ENCODE results near the gene PILRB. TPM values are rescaled to one million over a fixed set of nuclear protein-coding genes. Genes with fewer than 3 reads are reported as not detected.
"Not testable (repeated sequence)": the region's sequence is repeated elsewhere in the genome, so short reads cannot be mapped to it uniquely, and the experiment has no call there.

PILRB gene
- polyA plus RNA-seq (2013, experiment 1 of 2; ENCODE audit: insufficient read length): 11.0 TPM
- 6.3 TPM for polyA plus RNA-seq (2013, experiment 2 of 2; ENCODE audit: insufficient read length)

DNA sequence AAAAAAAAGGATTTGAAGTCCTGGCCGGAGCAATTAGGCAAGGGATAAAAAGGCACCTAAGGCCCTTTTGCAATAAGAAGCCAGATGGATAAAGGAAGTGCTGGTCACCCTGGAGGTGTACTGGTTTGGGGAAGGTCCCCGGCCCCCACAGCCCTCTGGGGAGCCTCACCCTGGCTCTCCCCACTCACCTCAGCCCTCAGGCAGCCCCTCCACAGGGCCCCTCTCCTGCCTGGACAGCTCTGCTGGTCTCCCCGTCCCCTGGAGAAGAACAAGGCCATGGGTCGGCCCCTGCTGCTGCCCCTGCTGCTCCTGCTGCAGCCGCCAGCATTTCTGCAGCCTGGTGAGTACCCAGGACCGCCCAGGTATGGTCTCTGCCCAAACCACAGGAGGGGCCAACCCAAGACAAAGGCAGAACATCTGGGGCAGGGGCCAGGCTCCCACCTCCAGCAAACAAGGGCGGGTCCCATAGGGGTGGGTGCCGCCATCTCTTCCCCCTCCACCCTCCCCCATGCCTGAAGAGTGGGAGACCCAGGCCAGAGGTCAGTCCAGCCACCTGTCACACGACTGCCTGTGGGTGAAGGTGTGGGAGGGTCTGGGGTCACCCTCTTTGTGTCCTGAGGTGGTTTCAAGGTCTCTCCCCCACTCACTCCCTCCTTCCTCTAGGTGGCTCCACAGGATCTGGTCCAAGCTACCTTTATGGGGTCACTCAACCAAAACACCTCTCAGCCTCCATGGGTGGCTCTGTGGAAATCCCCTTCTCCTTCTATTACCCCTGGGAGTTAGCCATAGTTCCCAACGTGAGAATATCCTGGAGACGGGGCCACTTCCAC lies at the start of gene PILRB:
TSS of gene PILRB (plus strand) at position 91 of the 830 bp plus-strand sequence. CDS start at position 277, 186 bp downstream.
- no peak for DNase-seq

DNA sequence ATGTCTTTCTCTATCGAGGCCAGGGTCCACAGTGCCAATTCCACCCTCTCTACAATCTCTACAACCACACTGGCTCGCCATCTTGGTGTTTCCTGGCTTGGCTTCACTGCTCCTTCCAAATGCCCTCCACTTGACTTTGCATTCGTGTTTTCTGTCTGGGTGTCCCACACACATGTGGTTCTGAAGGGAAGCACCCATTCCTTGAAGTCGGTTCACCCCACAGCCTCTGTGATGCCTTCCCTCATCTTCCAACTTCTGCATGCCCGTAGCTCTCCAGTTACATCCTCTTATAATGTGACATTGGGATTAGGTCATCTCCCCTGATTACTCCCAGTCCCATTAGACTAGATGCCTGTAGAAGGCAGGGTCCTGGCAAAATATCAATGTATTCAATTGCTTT lies 39.6 kb upstream of the PILRB start:
- DNase-seq: not testable (repeated sequence)

DNA sequence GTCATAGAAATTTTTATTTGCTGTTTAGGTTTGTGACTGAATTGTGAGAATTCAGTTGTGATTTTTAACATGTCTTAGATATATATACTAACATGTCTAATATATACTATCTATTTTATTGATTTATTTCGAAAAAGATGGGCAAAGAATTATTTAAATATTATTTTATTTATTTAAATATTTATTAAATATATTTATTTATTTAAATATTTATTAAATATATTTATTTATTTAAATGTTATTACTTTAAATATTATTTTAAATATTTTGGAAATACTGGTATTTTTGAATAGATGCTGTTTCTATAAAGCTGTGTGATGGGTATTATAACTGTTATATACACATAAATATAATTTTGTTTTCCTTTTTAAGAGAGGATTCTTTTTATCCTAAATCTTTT lies 36.3 kb upstream of the PILRB start:
- DNase-seq: not testable (repeated sequence)

DNA sequence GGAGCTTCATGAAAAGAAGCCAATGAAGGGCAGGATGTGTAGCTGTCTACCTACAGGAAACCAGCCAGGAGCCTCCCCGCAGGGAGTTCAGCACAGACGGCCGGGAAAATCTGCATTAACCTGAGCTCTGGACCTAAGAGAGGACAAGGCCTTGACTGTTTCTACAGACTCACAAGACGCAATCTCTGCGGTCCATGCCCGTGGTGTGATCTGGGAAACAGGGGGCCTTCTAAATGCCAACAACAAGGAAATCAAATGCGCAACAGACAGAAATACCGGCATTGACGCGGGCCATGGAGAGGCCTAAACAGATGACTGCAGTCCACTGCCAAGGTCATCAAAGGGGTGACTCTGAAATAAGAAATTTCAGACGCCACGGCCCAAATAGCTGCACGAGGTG lies 33.7 kb upstream of the PILRB start:
- not testable (repeated sequence) for DNase-seq

DNA sequence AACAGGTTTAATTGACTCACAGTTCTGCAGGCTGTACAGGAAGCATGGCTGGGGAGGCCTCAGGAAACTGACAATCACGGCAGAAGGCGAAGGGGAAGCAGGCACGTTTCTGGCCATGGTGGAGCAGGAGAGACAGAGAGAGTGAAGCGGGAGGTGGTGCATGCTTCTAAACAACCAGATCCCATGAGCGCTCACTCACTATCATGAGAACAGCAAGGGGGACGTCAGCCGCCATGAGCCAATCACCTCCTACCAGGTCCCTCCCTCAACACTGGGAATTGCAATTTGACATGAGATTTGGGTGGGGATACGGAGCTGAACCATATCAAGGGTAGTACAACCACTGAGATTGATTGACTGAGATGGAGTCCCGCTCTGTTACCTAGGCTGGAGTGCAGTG lies 32.2 kb upstream of the PILRB start:
- not testable (repeated sequence) for DNase-seq

DNA sequence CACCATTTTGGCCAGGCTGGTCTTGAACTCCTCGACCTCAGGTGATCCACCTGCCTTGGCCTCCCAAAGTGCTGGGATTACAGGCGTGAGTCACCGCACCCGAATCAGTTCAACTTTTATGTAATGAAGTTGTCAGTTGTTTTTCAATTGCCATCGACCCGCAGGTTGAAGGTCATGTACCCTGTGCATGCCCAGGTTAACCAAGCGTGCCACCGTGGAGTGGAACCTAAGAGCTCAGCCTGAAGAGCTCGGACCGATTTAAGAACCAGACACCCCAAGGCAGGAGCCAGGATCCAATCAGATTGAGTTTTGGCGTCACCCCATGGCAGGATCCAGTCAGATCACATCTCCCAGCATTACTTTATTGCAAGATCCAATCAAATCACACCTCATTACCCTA lies 31.0 kb upstream of the PILRB start:
- DNase-seq: not testable (repeated sequence)

DNA sequence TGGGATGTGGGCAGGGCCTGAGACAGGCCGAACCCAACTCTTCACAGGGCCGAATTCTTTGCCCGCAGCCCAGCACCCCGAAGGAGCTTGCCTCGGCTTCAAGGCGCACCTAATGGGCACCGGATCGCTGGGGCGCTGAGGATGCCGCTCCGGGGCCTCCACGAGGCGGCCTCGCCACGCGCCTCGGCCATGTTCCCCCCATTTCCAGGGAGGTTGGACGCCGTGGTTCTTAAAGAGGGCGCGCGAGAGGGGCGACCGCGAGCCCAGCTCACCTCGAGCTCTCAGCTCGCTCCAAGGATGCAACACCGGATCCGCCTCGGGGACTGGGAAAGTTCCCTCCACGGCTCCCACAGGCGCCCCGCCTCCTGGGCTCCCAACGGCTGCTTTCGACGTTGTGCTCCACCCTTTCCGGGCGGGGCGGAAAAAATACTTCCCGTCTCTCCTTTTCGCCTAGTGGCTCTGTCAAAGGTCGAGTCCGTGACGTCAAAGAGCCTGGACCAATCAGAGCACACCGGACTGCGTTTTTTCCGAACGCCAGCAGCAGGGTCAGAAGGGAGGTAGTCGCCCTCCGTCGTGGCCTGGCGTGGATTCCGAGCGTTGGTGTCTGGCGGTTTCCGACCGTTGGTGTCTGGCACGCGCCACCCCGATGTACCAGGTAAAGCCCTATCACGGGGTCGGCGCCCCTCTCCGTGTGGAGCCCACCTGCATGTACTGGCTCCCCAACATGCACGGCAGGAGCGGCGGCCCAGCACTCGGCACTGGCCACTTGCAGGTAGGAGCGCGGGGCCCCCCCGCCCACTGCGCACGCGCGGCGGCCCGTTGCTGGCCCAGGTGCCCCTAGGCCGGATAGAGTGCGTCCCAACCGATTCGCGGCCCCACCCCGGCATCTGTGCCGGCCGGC lies 22.1 kb upstream of the PILRB start:
- peak; percentile 93 for DNase-seq

DNA sequence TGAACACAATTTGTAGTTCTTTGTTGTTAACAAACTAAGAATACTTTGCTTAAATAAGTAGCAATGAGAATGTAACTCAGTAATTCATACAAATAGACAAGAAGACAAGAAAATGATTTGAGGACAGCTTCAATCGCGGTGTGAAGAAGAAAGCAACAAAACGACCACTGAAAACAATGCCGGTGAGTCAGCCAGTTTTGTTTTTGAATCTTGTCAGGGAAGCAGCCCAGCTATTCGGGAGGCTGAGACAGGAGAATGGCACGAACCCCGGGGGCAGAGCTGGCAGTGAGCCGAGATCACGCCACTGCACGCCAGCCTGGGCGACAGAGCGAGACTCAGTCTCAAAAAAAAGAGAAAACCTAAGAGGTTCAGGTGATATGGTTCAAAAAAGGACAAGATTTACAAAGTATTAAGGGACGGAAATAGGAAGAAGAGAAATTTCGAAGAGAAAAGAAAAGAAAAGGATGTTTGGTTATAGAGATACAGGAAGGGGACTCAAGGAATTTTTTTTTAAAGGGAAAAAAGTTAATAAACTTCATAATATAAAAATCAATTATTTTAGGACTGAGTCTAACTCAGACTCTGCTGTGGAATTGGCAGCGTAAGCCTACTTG lies 19.7 kb upstream of the PILRB start:
- not testable (repeated sequence) for DNase-seq

DNA sequence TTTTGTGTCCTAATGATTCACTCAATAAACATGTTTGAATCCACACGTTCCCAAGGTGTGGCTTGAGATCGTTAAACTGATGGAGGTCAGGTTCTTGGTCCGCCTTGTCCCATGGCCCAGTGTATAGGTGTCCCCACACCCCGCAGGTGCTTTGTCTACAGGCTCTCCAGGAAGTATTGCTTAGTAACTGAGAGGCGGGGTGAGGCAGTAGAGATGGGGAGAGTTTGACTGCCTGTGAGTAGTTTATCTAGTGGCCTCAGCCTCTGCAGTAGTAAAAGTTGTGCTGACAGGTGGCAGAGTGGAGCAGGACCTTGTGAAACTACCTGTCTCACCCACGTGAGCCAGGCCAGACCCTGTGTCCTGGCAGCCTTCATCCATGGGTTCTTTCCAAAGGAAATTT lies 16.6 kb upstream of the PILRB start:
- not testable (repeated sequence) for DNase-seq

DNA sequence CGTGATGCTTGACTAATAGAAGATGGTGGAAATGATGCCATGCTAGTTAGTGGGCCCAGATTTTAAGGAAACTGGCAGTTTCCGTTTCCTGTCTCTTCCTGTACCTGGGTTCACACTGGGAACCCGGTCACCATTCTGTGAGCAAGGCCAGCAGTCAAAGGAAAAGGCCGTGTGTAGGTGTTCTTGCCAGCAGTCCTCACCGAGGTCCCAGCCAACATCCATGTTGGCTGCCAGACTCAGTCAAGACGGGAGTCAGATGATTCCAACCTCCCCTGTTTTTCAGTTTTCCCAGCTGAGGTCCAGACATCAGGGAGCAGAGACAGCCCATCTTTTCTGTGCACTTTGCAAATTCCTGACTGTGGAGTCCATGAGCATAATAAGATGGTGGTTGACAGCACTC lies 15.2 kb upstream of the PILRB start:
- DNase-seq: no peak

DNA sequence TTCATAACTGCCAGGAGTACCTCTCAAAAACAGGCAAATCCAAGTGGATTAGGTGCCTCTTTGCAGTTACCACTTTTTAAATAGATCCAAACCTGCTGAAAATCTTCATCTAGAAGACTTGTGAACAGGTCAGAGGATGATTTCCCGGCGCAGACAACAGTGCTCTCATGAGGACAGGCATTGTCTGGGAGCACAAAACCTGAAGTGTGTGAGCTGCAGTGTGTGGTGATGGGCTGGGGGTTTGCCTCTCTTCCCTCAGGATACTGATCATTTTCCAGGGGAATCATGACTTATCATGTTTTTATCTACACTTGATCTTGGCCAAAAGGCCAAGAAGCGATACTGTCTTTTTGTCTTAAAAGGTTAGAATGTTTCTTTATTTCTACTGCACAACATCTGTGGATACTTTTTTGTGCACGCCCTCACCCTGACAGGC lies 13.8 kb upstream of the PILRB start:
- DNase-seq: not testable (repeated sequence)

DNA sequence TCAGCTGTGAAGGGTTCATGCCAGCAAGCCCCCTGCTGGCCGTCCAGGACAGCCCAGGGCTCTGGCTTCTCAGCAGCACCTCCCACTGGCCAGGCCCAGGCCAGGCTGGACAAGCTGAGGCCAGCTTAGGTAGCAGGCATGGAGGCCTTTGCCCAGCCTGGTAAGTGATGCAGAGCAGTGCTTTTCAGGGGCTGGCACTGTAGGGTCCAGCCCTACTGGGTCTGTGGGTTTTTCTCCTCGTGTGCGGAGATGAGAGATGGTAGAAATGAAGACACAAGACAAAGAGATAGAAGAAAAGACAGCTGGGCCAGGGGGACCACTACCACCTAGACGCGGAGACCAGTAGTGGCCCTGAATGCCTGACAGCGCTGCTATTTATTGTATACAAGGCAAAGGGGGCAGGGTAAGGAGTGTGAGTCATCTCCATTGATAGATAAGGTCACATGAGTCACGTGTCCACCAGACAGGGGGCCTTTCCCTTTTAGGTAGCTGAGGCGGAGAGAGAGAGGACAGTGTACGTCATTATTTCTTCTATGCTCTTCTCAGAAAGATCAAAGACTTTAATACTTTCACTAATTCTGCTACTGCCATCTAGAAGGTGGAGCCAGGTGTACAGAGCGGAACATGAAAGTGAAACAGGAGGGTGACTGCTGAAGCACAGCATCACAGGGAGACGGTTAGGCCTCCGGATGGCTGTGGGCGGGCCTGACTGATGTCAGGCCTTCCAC lies 13.2 kb upstream of the PILRB start:
- DNase-seq: peak; percentile 61

DNA sequence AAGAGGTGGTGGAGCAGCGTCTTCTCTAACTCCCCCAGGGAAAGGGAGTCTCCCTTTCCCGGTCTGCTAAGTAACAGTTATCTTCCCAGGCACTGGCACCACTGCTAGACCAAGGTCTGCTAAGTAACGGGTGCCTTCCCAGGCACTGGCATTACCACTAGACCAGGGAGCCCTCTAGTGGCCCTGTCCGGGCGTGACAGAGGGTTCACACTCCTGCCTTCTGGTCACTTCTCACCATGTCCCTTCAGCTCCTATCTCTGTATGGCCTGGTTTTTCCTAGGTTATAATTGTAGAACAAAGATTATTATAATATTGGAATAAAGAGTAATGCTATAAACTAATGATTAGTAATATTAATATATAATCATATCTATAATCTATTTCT lies 12.6 kb upstream of the PILRB start:
- peak; percentile 35 for DNase-seq

DNA sequence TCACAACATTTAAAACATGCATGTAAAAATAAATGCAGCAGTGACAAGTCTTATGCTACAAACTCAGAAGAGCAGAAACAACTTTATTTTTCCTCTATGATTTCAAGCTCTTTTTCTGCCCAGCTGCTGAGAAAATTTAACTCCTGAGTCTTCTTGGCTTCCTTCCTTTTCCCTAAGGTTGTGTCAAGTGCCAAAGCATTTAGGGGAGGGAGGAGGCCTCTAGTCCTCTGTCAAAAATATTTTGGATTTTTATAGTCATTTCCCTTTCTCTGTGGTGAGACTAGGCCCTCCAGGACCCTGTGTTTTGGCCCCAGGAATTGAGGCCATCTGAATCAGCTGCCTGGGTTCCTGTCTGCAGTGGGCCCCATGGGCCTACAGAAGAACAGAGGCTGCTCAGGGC lies 11.0 kb upstream of the PILRB start:
- DNase-seq: no peak

DNA sequence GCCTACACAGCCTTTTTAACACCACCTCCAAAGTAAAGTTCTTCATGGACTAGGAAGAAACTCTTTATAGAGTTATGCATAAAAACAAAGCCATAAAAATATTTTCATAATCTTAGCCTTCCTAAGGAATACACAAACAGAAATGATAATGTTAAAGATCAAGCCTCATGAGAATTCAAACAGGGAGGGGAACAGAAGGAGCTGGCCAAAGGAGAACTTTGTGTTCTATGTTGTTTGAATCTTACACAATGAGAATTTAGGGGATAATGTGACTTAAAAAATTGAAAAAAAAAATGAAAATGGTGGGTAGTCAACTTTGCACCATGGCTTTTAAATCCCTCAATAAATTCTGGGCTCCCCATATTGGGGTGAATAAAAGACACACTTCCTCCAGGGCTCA lies 9.1 kb upstream of the PILRB start:
- DNase-seq: no peak

DNA sequence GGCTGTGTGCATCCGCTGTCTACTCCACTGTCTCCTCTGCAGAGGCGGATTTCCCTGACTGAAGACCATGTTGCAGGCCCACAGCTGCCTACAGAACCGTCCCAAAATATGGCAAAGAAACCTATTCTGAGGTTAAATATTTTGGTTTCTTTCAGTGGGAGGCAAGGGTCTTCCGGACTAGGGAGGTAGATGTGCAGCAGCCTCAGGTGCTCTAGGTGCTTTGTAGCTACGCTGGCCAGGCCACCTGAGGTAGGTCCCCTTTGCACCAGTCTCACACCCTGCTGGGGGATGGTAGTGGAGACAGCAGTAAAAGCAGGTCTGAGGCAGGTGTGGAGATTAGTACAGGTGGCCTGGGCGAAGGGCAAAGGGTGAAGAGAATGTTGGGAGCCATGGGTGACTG lies 8.2 kb upstream of the PILRB start:
- no peak for DNase-seq

DNA sequence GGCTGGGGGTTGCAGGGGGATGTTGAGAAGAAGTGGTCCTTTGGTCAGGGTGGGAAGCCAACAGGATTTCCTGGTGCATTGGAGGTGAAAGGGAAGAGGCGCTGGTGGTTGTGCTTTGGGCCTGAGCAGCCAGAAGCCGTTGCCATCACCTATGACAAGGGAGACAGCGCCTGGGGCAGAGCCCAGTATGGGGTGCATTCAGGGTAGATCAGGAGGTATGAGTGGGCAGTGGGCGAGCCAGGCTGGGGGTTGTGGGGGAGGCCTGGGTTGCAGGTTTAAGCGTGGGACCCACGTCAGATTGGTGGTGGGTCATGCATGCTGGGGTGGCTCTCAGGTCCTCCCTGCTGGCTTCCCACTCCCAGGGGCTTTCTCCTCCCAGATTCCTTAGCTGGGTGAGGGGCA lies 6.3 kb upstream of the PILRB start:
- no peak for DNase-seq

DNA sequence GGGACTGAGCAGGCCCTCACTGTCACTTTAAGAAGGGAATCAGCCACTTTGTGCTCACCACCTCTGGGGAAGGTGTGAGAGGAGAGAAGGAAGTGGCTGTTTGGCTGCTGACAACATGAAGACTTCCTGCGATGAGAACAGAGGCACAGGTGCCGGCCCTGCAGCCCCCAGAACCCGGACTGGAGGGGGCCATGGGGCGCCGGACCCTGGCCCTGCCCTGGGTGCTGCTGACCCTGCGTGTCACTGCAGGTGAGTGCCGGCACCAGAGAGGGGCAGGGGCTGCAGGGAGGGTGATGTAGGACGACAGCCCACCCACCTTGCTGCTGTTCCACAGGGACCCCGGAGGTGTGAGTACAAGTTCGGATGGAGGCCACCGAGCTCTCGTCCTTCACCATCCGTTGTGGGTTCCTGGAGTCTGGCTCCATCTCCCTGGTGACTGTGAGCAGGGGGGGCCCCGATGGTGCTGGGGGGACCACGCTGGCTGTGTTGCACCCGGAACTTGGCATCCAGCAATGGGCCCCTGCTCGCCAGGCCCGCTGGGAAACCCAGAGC lies 5.6 kb upstream of the PILRB start:
- DNase-seq: not testable (repeated sequence)

DNA sequence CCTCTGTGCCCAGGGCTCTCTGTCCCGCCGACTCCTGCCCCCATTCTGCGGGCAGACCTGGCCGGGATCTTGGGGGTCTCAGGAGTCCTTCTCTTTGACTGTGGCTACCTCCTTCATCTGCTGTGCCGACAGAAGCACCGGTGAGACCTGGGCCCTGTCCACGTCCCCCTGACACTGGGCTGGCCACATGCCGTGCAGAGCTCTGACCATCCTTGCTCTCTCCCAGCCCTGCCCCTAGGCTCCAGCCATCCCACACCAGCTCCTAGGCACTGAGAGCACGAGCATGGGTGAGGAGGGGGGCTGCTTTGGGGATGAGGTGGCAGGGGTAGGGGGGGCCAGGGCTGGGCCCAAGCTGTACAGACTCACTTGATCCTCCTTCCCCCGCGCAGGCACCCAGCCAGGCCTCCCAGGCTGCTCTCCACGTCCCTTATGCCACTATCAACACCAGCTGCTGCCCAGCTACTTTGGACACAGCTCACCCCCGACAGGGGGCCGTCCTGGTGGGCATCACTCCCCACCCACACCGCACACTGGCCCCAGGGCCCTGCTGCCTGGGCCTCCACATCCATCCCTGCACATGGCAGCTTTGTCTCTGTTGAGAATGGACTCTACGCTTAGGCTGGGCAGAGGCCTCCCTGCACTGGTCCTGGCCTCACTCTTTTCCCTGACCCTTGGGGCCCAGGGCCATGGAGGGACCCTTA lies 4.8 kb upstream of the PILRB start:
- no peak for DNase-seq

DNA sequence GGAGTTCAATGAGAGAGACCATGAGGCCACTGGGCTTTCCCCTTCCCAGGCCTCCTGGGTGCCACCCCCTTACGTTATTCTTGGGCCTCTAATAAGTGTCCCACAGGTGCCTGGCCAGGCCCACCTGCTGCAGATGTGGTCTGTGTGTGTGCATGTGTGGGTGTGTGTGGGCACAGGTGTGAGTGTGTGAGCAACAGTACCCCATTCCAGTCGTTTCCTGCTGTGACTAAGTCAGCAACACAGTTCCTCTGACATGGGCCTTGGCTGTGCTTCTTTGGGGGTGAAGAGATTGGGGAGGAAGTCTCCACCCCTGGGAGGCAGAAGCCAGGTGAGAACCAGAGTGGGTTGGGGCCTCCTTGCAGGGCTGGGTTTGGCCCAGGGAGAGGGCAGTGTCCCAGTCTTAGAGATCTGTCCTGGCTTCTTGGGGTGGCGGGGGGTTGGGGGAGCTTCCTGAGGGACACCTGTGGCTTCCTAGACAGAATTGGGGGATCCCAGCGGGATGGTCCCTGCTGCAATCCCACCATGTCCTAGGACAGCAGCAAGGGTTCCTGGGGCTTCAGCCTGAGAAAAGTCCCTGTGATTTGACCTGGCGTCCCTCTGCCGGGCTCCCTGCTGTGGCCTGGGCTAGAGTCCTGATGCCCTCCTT lies 4.1 kb upstream of the PILRB start:
- no peak for DNase-seq

All from fibroblast of skin of back (primary cell).